ENCODE measurements around the gene UQCC2. TPM values are rescaled to one million over a fixed set of nuclear protein-coding genes. Genes with fewer than 3 reads are reported as not detected.

Gene UQCC2
- 33.9 TPM for total RNA-seq

GRCh38 chr6:33711140-33712129 lies at the start of gene UQCC2:
Gene UQCC2 (minus strand): TSS chr6:33711700. CDS start chr6:33711686, 14 bp downstream.

GRCh38 chr6:33746651-33747100 lies 35.2 kb upstream of the UQCC2 start, which contains the start of gene IP6K3:
Gene IP6K3 (minus strand): TSS chr6:33746905. CDS start chr6:33735476, 11,429 bp downstream.

Small RNA genes lying within 50 kb of the gene (small RNA-seq; reads per million reads assigned to genes)
- gene MIR3934, result not detected

Other genes starting within 250 kb of the UQCC2 start
- gene BAK1, start 131.4 kb downstream of the UQCC2 start, total RNA-seq, result 6.9 TPM
- 1.8 TPM for gene ITPR3, start 90.4 kb downstream of the UQCC2 start, total RNA-seq
- gene IP6K3, start 35.2 kb upstream of the UQCC2 start, total RNA-seq, result 0.46 TPM
- 31.8 TPM for gene LEMD2, start 77.4 kb upstream of the UQCC2 start, total RNA-seq
- gene MLN, start 92.3 kb upstream of the UQCC2 start, total RNA-seq, result not detected

Data from diencephalon (tissue), 1 donor.